Right lobe of liver (tissue), 6 donors: Measurements from ENCODE around the gene PTPRM. TPM values are rescaled to one million over a fixed set of nuclear protein-coding genes. Genes with fewer than 3 reads are reported as not detected.

Experiments
- ATAC-seq, 4 donors: fragments of 200-7000 bp; cut with Tn5 transposase; one replicate each; pipeline ENCODE4 v1.9.1; 2020; ENCODE audit warnings: mild to moderate bottlenecking in 4 of 4, moderate library complexity in 4 of 4
- DNase-seq, 3 donors: peaks; one replicate each; pipeline ENCODE4 v3.0.0-alpha.2; 2020
- H3K27ac ChIP-seq, 3 donors: fragments of 200-600 bp; one replicate each; pipeline ENCODE4 v1.8.0; 2022
- H3K27me3 ChIP-seq, 2 donors: fragments of 200-600 bp; one replicate each; pipeline ENCODE4 v1.8.0; 2022
- H3K36me3 ChIP-seq, 4 donors: fragments of 200-600 bp; sonication (generic) in 1 of 4; one replicate each; pipeline versions ENCODE4 v1.5.1 to v1.8.0; 2017 to 2022; ENCODE audit warnings: control low read depth in 1 of 4
- H3K4me1 ChIP-seq, 4 donors: fragments of 200-600 bp; sonication (generic) in 1 of 4; one replicate each; pipeline versions ENCODE4 v1.5.1 to v1.8.0; 2017 to 2022; ENCODE audit warnings: control low read depth in 1 of 4
- H3K4me3 ChIP-seq, 3 donors: fragments of 200-600 bp; one replicate each; pipeline ENCODE4 v1.8.0; 2022
- H3K9me3 ChIP-seq, 4 donors: fragments of 200-600 bp; sonication (generic) in 1 of 4; one replicate each; pipeline versions ENCODE4 v1.5.1 to v1.8.0; 2017 to 2022; ENCODE audit warnings: control low read depth in 1 of 4
- CTCF ChIP-seq, 4 donors: fragments of 200-600 bp in 3 of 4; fragments of 450-650 bp in 1 of 4; IDR thresholded peaks; one replicate each; pipeline versions ENCODE4 v1.5.1 to v1.8.0; 2016 to 2022; ENCODE audit warnings: antibody characterized with exemption in 4 of 4, mild to moderate bottlenecking in 2 of 4
- POLR2A ChIP-seq: fragments of 450-650 bp; IDR thresholded peaks from one replicate; pipeline ENCODE4 v1.6.1; 2017; ENCODE audit warnings: antibody characterized with exemption, mild to moderate bottlenecking
- WGBS: methylation state at CpG from one replicate; pipeline ENCODE4 v1.1.6; 2018; ENCODE audit warnings: low coverage, low lambda C conversion rate; ENCODE audit not compliant: insufficient coverage; ENCODE audit errors: missing lambda C conversion rate; 5-methylcytosine and 5-hydroxymethylcytosine counted together
- intact Hi-C, 2 donors: fragments of 100-400 bp; cut with DNase I; formaldehyde crosslinking; loops; one replicate each; pipeline versions ENCODE4 v1.11.2 to v1.14.1; 2022
- total RNA-seq, 6 experiments: library from RNA; depleted of rRNA in 2 of 6; stranded (reverse); fragments of >200 nt in 2 of 6; fragmentation: NEBNext Ultra II Directional in 3 of 6; extraction: Animal tissue kit (Norgen Biotek cat#: 25700) in 3 of 6; gene quantifications; one replicate each; pipeline versions ENCODE4 v1.1.0 to v1.2.4, GENCODE V29; 2016 to 2023
- donor health status: DM: no; HTN: yes; CAD: no.
- donor health status: DM: no; HTN: no; CAD: no.
- donor health status: DM: no; HTN: no; CAD: no.
- donor health status: DM: no; HTN: yes; CAD: no.
- donor health status: DM: no; HTN: yes; CAD: no.

The PTPRM gene
- total RNA-seq, 6 experiments from 2014 or later, result 15.1 to 45.7 (median 26.5) TPM

- intact Hi-C loops, result no loop called here
- H3K4me3 ChIP-seq, result no peak overlapping the region
- TF ChIP-seq POLR2A, result no peak
- no peak for TF ChIP-seq CTCF (IDR thresholded peaks at IDR 0.05)
Observed at GRCh38 chr18:7537145-7537544, 30.0 kb upstream of the PTPRM start.

GRCh38 chr18:7541835-7542234 lies 25.3 kb upstream of the PTPRM start:
- Histone ChIP-seq H3K27me3 (no peaks in the 10 kb centered on the region), H3K27ac (no peak overlapping the region), H3K4me1 (no peaks in the 10 kb centered on the region), H3K9me3 (no peaks in the 10 kb centered on the region), H3K4me3 (no peak overlapping the region), H3K36me3 (no peaks in the 10 kb centered on the region)
- ATAC-seq (no peak), DNase-seq (no peak)
- intact Hi-C loops, result no loop called here
- no peak for TF ChIP-seq CTCF (IDR thresholded peaks at IDR 0.05)
- TF ChIP-seq POLR2A, result no peak
- WGBS, result 72% methylated on average over 5 of the region's 5 CpGs

More at GRCh38 chr18:7537145-7537544, 30.0 kb upstream of the PTPRM start:
- H3K36me3 ChIP-seq, result no peaks in the 10 kb centered on the region
- no peak for ATAC-seq
- H3K4me1 ChIP-seq, result no peaks in the 10 kb centered on the region
- DNase-seq, result no peak
- no CpG with 5 or more reads among the region's 1 CpG for WGBS
- H3K27me3 ChIP-seq, result no peaks in the 10 kb centered on the region
- no peak overlapping the region for H3K27ac ChIP-seq
- H3K9me3 ChIP-seq, result peaks cover 0 to 3% (median 0%) of the 10 kb centered on the region in 4 donors

GRCh38 chr18:7544686-7545085 lies 22.4 kb upstream of the PTPRM start:
- intact Hi-C loops, result no loop called here
- 90% methylated on average over 1 of the region's 1 CpG for WGBS
- H3K4me1 ChIP-seq, result no peaks in the 10 kb centered on the region
- H3K27ac ChIP-seq, result no peak overlapping the region
- ATAC-seq (no peak), DNase-seq (no peak)
- no peaks in the 10 kb centered on the region for H3K27me3 ChIP-seq
- H3K9me3 ChIP-seq, result no peaks in the 10 kb centered on the region
- no peaks in the 10 kb centered on the region for H3K36me3 ChIP-seq
- no peak for TF ChIP-seq POLR2A
- TF ChIP-seq CTCF (IDR thresholded peaks at IDR 0.05), result no peak
- H3K4me3 ChIP-seq, result no peak overlapping the region

GRCh38 chr18:7545734-7546133 lies 21.4 kb upstream of the PTPRM start:
- no peak for ATAC-seq
- H3K9me3 ChIP-seq, result no peaks in the 10 kb centered on the region
- H3K27ac ChIP-seq, result no peak overlapping the region
- no peak overlapping the region for H3K4me3 ChIP-seq
- no peaks in the 10 kb centered on the region for H3K27me3 ChIP-seq
- H3K36me3 ChIP-seq, result no peaks in the 10 kb centered on the region
- H3K4me1 ChIP-seq, result no peaks in the 10 kb centered on the region
- 52% methylated on average over 5 of the region's 5 CpGs for WGBS
- TF ChIP-seq POLR2A, result no peak
- TF ChIP-seq CTCF (IDR thresholded peaks at IDR 0.05), result no peak
- no peak for DNase-seq
- intact Hi-C loops, result no loop called here

- H3K27ac ChIP-seq, result no peak overlapping the region
- no peaks in the 10 kb centered on the region for H3K9me3 ChIP-seq
- intact Hi-C loops, result no loop called here
- TF ChIP-seq POLR2A (no peak), CTCF (IDR thresholded peaks at IDR 0.05) (no peak)
- 88% methylated on average over 9 of the region's 11 CpGs for WGBS
- DNase-seq, result no peak
- no peak overlapping the region for H3K4me3 ChIP-seq
- H3K36me3 ChIP-seq, result no peaks in the 10 kb centered on the region
- ATAC-seq, result no peak
- H3K27me3 ChIP-seq, result no peaks in the 10 kb centered on the region
- H3K4me1 ChIP-seq, result no peaks in the 10 kb centered on the region
Observed at GRCh38 chr18:7548221-7548620, 18.9 kb upstream of the PTPRM start.
